Trophoblast cell (in vitro differentiated cells and primary cell): ENCODE results near the gene ADGRL1.
"Not testable (repeated sequence)": the region's sequence is repeated elsewhere in the genome, so short reads cannot be mapped to it uniquely, and the experiment has no call there.

ENCODE experiments used
- DNase-seq, 2 donors: peaks; one replicate each; pipeline ENCODE4 v3.0.0-alpha.2; 2016
- H2AFZ ChIP-seq: 2 replicates; pipeline ENCODE4 v1.6.1; 2013; ENCODE audit warnings: low read length, moderate library complexity, mild to moderate bottlenecking; ENCODE audit not compliant: insufficient read depth, poor library complexity
- H2AK5ac ChIP-seq: 2 replicates; pipeline ENCODE4 v1.6.1; 2013; ENCODE audit warnings: mild to moderate bottlenecking, low read length
- H2BK120ac ChIP-seq: 2 replicates; pipeline ENCODE4 v1.6.1; 2013; ENCODE audit warnings: low read length, mild to moderate bottlenecking, moderate library complexity; ENCODE audit not compliant: insufficient read depth, poor library complexity
- H2BK12ac ChIP-seq: 2 replicates; pipeline ENCODE4 v1.6.1; 2013; ENCODE audit warnings: mild to moderate bottlenecking, low read length, moderate library complexity
- H2BK5ac ChIP-seq: 2 replicates; pipeline ENCODE4 v1.6.1; 2013; ENCODE audit warnings: low read length, low read depth, moderate library complexity, mild to moderate bottlenecking; ENCODE audit not compliant: poor library complexity
- H3K14ac ChIP-seq: 2 replicates; pipeline ENCODE4 v1.6.1; 2013; ENCODE audit warnings: mild to moderate bottlenecking, low read length
- H3K18ac ChIP-seq: 2 replicates; pipeline ENCODE4 v1.6.1; 2013; ENCODE audit warnings: mild to moderate bottlenecking, low read length
- H3K23ac ChIP-seq: 2 replicates; pipeline ENCODE4 v1.6.1; 2013; ENCODE audit warnings: low read length
- H3K27ac ChIP-seq: 2 replicates; pipeline ENCODE4 v1.5.1; 2013; ENCODE audit warnings: low read depth, mild to moderate bottlenecking, inconsistent platforms, low read length, moderate library complexity
- H3K27me3 ChIP-seq: 2 replicates; pipeline ENCODE4 v1.6.1; 2013; ENCODE audit warnings: inconsistent platforms, mild to moderate bottlenecking, low read length, moderate library complexity; ENCODE audit not compliant: insufficient read depth
- H3K36me3 ChIP-seq, 2 experiments: 1 replicate in 1 of 2; 2 replicates in 1 of 2; pipeline ENCODE4 v1.6.1; 2013; ENCODE audit warnings: low read length in 2 of 2, mild to moderate bottlenecking in 2 of 2, moderate library complexity in 1 of 2; ENCODE audit not compliant: insufficient read depth in 2 of 2, control insufficient read depth in 1 of 2
- H3K4ac ChIP-seq: 2 replicates; pipeline ENCODE4 v1.6.1; 2013; ENCODE audit warnings: low read depth, mild to moderate bottlenecking, low read length, moderate library complexity
- H3K4me1 ChIP-seq, 2 experiments: 1 replicate in 1 of 2; 2 replicates in 1 of 2; pipeline ENCODE4 v1.6.1; 2013; ENCODE audit warnings: low read length in 2 of 2, mild to moderate bottlenecking in 2 of 2, moderate library complexity in 1 of 2; ENCODE audit not compliant: insufficient read depth in 2 of 2, control insufficient read depth in 1 of 2
- H3K4me2 ChIP-seq: 2 replicates; pipeline ENCODE4 v1.6.1; 2013; ENCODE audit warnings: inconsistent platforms, mild to moderate bottlenecking, low read length, moderate library complexity
- H3K4me3 ChIP-seq: 2 replicates; pipeline ENCODE4 v1.5.1; 2013; ENCODE audit warnings: mild to moderate bottlenecking, low read depth, low read length, inconsistent platforms
- H3K79me1 ChIP-seq: one replicate; pipeline ENCODE4 v1.6.1; 2013; ENCODE audit warnings: low read length
- H3K79me2 ChIP-seq: 2 replicates; pipeline ENCODE4 v1.6.1; 2013; ENCODE audit warnings: low read length, mild to moderate bottlenecking; ENCODE audit not compliant: control insufficient read depth, insufficient read depth, poor library complexity
- H3K9ac ChIP-seq: 2 replicates; pipeline ENCODE4 v1.6.1; 2013; ENCODE audit warnings: mild to moderate bottlenecking, low read length
- H3K9me3 ChIP-seq: 2 replicates; pipeline ENCODE4 v1.6.1; 2013; ENCODE audit warnings: low read depth, mild to moderate bottlenecking, control low read depth, inconsistent platforms, low read length; ENCODE audit not compliant: insufficient read depth
- H4K12ac ChIP-seq: 2 replicates; pipeline ENCODE4 v1.6.1; 2013; ENCODE audit warnings: low read depth, mild to moderate bottlenecking, low read length, moderate library complexity
- H4K8ac ChIP-seq: 2 replicates; pipeline ENCODE4 v1.6.1; 2013; ENCODE audit warnings: low read depth, mild to moderate bottlenecking, low read length, moderate library complexity
- H4K91ac ChIP-seq: one replicate; pipeline ENCODE4 v1.6.1; 2013; ENCODE audit warnings: low read depth, mild to moderate bottlenecking, low read length, moderate library complexity
- WGBS: extraction: QIAGEN DNeasy Blood & Tissue Kit; methylation state at CpG from one replicate; pipeline ENCODE4 v1.1.7; 2013; ENCODE audit warnings: missing lambda C conversion rate; ENCODE audit not compliant: insufficient read length, insufficient coverage; ENCODE audit errors: extremely low coverage; 5-methylcytosine and 5-hydroxymethylcytosine counted together

The ADGRL1 gene

GRCh38 chr19:14181199-14181598, 24.8 kb downstream of the ADGRL1 start:
- not testable (repeated sequence) for H3K79me2 ChIP-seq, H3K4me3 ChIP-seq, H3K9me3 ChIP-seq, H3K27me3 ChIP-seq, H3K36me3 ChIP-seq, H3K14ac ChIP-seq, H3K23ac ChIP-seq, H4K8ac ChIP-seq, H4K12ac ChIP-seq, H2AFZ ChIP-seq, H2AK5ac ChIP-seq, H2BK120ac ChIP-seq, H3K9ac ChIP-seq, DNase-seq, H3K4me1 ChIP-seq, H3K79me1 ChIP-seq, H3K4ac ChIP-seq, H3K4me2 ChIP-seq, H2BK12ac ChIP-seq, H4K91ac ChIP-seq, H2BK5ac ChIP-seq, H3K27ac ChIP-seq, H3K18ac ChIP-seq
- no CpG with 5 or more reads among the region's 12 CpGs for WGBS

- H3K9me3 ChIP-seq, result no peaks in the 10 kb centered on the region
Measured at GRCh38 chr19:14177496-14178074, 28.4 kb downstream of the ADGRL1 start.

GRCh38 chr19:14175351-14175792, 30.6 kb downstream of the ADGRL1 start:
- DNase-seq, result no peak
- Histone ChIP-seq H2BK12ac (no peak overlapping the region), H3K4me1 (no peaks in the 10 kb centered on the region), H3K9ac (no peak overlapping the region), H3K79me2 (no peaks in the 10 kb centered on the region), H3K4me2 (no peak overlapping the region), H3K4ac (no peak overlapping the region), H3K23ac (no peak overlapping the region), H3K27me3 (no peaks in the 10 kb centered on the region), H4K12ac (no peak overlapping the region), H2BK5ac (no peak overlapping the region), H4K91ac (no peak overlapping the region), H3K18ac (no peak overlapping the region), H3K36me3 (peaks cover 2 to 3% of the 10 kb centered on the region in 2 experiments), H4K8ac (no peak overlapping the region), H3K14ac (no peak overlapping the region), H3K4me3 (no peak overlapping the region), H3K9me3 (no peaks in the 10 kb centered on the region), H2AK5ac (no peak overlapping the region), H2AFZ (no peak overlapping the region), H3K27ac (no peak overlapping the region), H3K79me1 (no peaks in the 10 kb centered on the region), H2BK120ac (no peak overlapping the region)
- 100% methylated on average over 2 of the region's 6 CpGs for WGBS

More at GRCh38 chr19:14177496-14178074, 28.4 kb downstream of the ADGRL1 start:
- Histone ChIP-seq H3K9ac (no peak overlapping the region), H2AK5ac (no peak overlapping the region), H2BK12ac (no peak overlapping the region), H2AFZ (no peak overlapping the region), H3K79me1 (no peaks in the 10 kb centered on the region), H3K4me1 (no peaks in the 10 kb centered on the region), H2BK5ac (no peak overlapping the region), H2BK120ac (no peak overlapping the region), H3K36me3 (no peaks in the 10 kb centered on the region), H3K4ac (no peak overlapping the region), H3K14ac (no peak overlapping the region), H3K27ac (no peak overlapping the region), H3K79me2 (no peaks in the 10 kb centered on the region), H4K12ac (no peak overlapping the region), H3K18ac (no peak overlapping the region), H3K4me3 (no peak overlapping the region), H3K27me3 (no peaks in the 10 kb centered on the region), H3K4me2 (no peak overlapping the region), H4K8ac (no peak overlapping the region), H4K91ac (no peak overlapping the region), H3K23ac (no peak overlapping the region)
- no CpG with 5 or more reads among the region's 23 CpGs for WGBS
- no peak for DNase-seq

- no peak overlapping the region for H3K14ac ChIP-seq
- H2BK5ac ChIP-seq, result no peak overlapping the region
- no peaks in the 10 kb centered on the region for H3K4me1 ChIP-seq
- no CpG with 5 or more reads among the region's 9 CpGs for WGBS
- no peak overlapping the region for H2AK5ac ChIP-seq
- H2BK120ac ChIP-seq, result no peak overlapping the region
- H3K79me2 ChIP-seq, result no peaks in the 10 kb centered on the region
- H3K79me1 ChIP-seq, result no peaks in the 10 kb centered on the region
- H4K8ac ChIP-seq, result no peak overlapping the region
- H4K91ac ChIP-seq, result no peak overlapping the region
- H3K27ac ChIP-seq, result no peak overlapping the region
- H3K4ac ChIP-seq, result no peak overlapping the region
- H3K36me3 ChIP-seq, result peaks cover 4 to 7% of the 10 kb centered on the region in 2 experiments
- no peak overlapping the region for H3K9ac ChIP-seq
- H3K4me2 ChIP-seq, result no peak overlapping the region
- no peak overlapping the region for H2BK12ac ChIP-seq
- no peaks in the 10 kb centered on the region for H3K27me3 ChIP-seq
- no peak overlapping the region for H3K4me3 ChIP-seq
- no peak for DNase-seq
- no peak overlapping the region for H2AFZ ChIP-seq
- no peaks in the 10 kb centered on the region for H3K9me3 ChIP-seq
- no peak overlapping the region for H4K12ac ChIP-seq
- H3K23ac ChIP-seq, result no peak overlapping the region
- H3K18ac ChIP-seq, result no peak overlapping the region
Measured at GRCh38 chr19:14174883-14175282, 31.1 kb downstream of the ADGRL1 start.
